ENCODE results near the gene CLEC3A. TPM values are rescaled to one million over a fixed set of nuclear protein-coding genes. Genes with fewer than 3 reads are reported as not detected.

The CLEC3A gene
- total RNA-seq, 1 donor from 2014 or later = not detected

DNA sequence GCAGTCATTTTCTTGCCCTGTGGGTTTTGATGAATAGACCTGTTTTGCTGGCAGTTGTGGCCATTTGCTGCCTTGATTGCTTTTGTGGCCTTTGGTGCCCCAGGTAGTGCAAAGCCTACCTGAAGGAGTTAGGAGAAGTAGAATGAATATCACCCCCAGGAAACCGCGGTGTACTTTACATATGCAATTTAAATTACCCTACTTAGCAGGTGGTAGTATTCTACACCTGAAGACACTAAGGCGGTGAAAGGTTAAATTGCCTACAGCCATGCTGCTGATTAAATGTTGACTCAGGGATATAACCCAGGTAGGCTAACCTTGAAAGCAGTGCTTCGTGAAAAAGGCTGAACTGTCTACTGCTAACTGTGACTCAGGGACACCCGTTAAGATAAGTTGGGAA lies 49.9 kb downstream of the CLEC3A start:
- Mint-ChIP-seq H3K4me1 (no peaks in the 10 kb centered on the region), H3K36me3 (no peaks in the 10 kb centered on the region), H3K27ac (no peak overlapping the region), H3K4me3 (no peak overlapping the region), H3K9me3 (no peaks in the 10 kb centered on the region), H3K27me3 (ENCODE audit: low read depth) (peaks cover 74% of the 10 kb centered on the region)
- no peak for DNase-seq (ENCODE audit: low spot score in 2 of 2, unreplicated experiment in 2 of 2)
- TF ChIP-seq, protein P1, sequence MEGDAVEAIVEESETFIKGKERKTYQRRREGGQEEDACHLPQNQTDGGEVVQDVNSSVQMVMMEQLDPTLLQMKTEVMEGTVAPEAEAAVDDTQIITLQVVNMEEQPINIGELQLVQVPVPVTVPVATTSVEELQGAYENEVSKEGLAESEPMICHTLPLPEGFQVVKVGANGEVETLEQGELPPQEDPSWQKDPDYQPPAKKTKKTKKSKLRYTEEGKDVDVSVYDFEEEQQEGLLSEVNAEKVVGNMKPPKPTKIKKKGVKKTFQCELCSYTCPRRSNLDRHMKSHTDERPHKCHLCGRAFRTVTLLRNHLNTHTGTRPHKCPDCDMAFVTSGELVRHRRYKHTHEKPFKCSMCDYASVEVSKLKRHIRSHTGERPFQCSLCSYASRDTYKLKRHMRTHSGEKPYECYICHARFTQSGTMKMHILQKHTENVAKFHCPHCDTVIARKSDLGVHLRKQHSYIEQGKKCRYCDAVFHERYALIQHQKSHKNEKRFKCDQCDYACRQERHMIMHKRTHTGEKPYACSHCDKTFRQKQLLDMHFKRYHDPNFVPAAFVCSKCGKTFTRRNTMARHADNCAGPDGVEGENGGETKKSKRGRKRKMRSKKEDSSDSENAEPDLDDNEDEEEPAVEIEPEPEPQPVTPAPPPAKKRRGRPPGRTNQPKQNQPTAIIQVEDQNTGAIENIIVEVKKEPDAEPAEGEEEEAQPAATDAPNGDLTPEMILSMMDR (IDR thresholded peaks at IDR 0.05; ENCODE audit: unreplicated experiment) = no peak

DNA sequence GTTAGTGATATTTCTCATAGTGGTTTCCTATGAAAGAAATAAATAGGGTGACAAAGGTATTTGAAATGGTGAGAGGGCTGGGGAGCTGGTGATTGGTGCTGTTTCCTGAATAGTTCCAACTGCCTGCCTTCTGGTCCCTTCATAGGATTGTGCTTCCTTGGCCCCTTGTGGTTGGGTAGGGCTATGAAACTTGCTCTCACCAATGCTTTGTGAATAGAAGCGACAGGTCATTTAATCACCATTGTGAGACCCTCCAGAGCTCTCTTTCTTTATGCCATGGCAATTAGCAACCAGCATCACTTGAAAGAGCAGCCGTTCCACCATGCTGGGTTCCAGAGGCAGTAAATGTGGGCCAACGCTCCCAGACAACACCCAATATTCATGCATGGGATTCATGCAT lies 53.5 kb downstream of the CLEC3A start:
- Mint-ChIP-seq H3K4me3 (no peak overlapping the region), H3K4me1 (no peaks in the 10 kb centered on the region), H3K27ac (no peak overlapping the region), H3K36me3 (no peaks in the 10 kb centered on the region), H3K9me3 (no peaks in the 10 kb centered on the region), H3K27me3 (ENCODE audit: low read depth) (peaks cover 86% of the 10 kb centered on the region)
- DNase-seq (ENCODE audit: low spot score in 2 of 2, unreplicated experiment in 2 of 2) = no peak
- TF ChIP-seq, protein P1 (IDR thresholded peaks at IDR 0.05; ENCODE audit: unreplicated experiment) = no peak

DNA sequence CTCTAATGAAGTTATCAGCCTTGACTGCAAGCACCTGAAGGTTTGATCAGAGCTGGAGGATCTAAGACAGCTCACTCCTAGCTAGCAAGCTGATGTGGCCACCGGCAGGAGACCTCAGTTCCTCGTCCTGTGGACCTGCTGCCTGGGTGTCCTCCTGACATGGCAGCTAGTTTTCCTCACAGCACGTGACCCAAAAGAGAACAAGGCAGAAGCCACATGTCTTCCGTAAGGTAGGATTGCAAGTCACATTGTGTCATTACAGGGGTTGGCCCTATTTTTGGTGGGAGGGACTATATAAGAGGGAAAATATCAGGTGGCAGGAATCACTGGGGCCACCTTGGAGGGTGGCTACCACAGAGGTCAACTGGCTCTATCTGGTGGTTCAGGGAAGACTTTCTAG lies 59.0 kb downstream of the CLEC3A start:
- peaks cover 4% of the 10 kb centered on the region for H3K9me3 Mint-ChIP-seq
- TF ChIP-seq, protein P1 (IDR thresholded peaks at IDR 0.05; ENCODE audit: unreplicated experiment) = no peak
- H3K36me3 Mint-ChIP-seq = no peaks in the 10 kb centered on the region
- H3K4me3 Mint-ChIP-seq = no peak overlapping the region
- no peak overlapping the region for H3K27ac Mint-ChIP-seq
- DNase-seq (ENCODE audit: low spot score in 2 of 2, unreplicated experiment in 2 of 2) = no peak
- H3K4me1 Mint-ChIP-seq = no peaks in the 10 kb centered on the region
- peaks cover 61% of the 10 kb centered on the region for H3K27me3 Mint-ChIP-seq (ENCODE audit: low read depth)

Other genes starting within 250 kb of the CLEC3A start
- 6.3 to 8.0 TPM (median 6.8 TPM) in 3 replicates for gene VAT1L, start 234.0 kb upstream of the CLEC3A start, total RNA-seq
- gene WWOX, start 77.1 kb downstream of the CLEC3A start, total RNA-seq = 25.9 to 29.7 TPM (median 26.5 TPM) in 3 replicates

Measured in mesothelial cell of epicardium (in vitro differentiated cells).